SK-N-SH (cell line): ENCODE data around the gene CELF2. TPM values are rescaled to one million over a fixed set of nuclear protein-coding genes. Genes with fewer than 3 reads are reported as not detected.

Experiments
- CTCF ChIA-PET: fragments of 300-600, 350-600 bp; formaldehyde crosslinking; extraction: SDS; loops from one replicate; lab custom pipeline; 2021; lab: Yijun Ruan, JAX
- POLR2A ChIA-PET: fragments of 350-600 bp; sonication (Branson Sonifier 250); formaldehyde crosslinking; extraction: SDS; loops from one replicate; lab custom pipeline; 2020; ENCODE audit warnings: antibody characterized with exemption, inconsistent platforms; lab: Yijun Ruan, JAX
- DNase-seq: peaks from one replicate; pipeline ENCODE4 v3.0.0; 2012
- H2AFZ ChIP-seq: fragments of 200-600 bp; sonication (generic); 2 replicates; pipeline ENCODE4 v1.8.1; 2016; ENCODE audit warnings: antibody characterized with exemption, mild to moderate bottlenecking, low read depth
- H3F3A ChIP-seq: fragments of 200-600 bp; sonication (generic); replicated peaks from 2 replicates; pipeline ENCODE3; 2016; ENCODE audit warnings: antibody characterized with exemption, mild to moderate bottlenecking; ENCODE audit not compliant: insufficient read depth
- H3K27ac ChIP-seq, 2 experiments: fragments of 200-500 bp in 1 of 2; fragments of 200-600 bp in 1 of 2; sonication (Bioruptor generic) in 1 of 2; sonication (generic), shearing (Covaris generic) in 1 of 2; 2 replicates each; pipeline versions ENCODE4 v1.5.1 to v1.6.1; 2014 to 2016; ENCODE audit warnings: low read depth in 2 of 2, inconsistent platforms in 1 of 2, low read length in 1 of 2, mild to moderate bottlenecking in 1 of 2, mixed read lengths in 1 of 2
- H3K27me3 ChIP-seq: fragments of 200-600 bp; sonication (generic), shearing (Covaris generic); 2 replicates; pipeline ENCODE4 v1.6.1; 2016; ENCODE audit warnings: mixed run types; ENCODE audit not compliant: insufficient read depth
- H3K36me3 ChIP-seq, 2 experiments: fragments of 200-500 bp in 1 of 2; fragments of 200-600 bp in 1 of 2; sonication (Bioruptor generic) in 1 of 2; sonication (generic) in 1 of 2; replicated peaks in 1 of 2; 2 replicates each; pipeline versions ENCODE3 to v1.5.1; 2014 to 2016; ENCODE audit warnings: low read length in 1 of 2, mild to moderate bottlenecking in 1 of 2; ENCODE audit not compliant: insufficient read depth in 2 of 2, control insufficient read depth in 1 of 2
- H3K4me1 ChIP-seq, 2 experiments: fragments of 200-500 bp in 1 of 2; fragments of 200-600 bp in 1 of 2; sonication (Bioruptor generic) in 1 of 2; sonication (generic), shearing (Covaris generic) in 1 of 2; 2 replicates each; pipeline versions ENCODE4 v1.5.1 to v1.6.1; 2014 to 2016; ENCODE audit warnings: low read depth in 1 of 2, low read length in 1 of 2, mixed run types in 1 of 2; ENCODE audit not compliant: insufficient read depth in 2 of 2, control insufficient read depth in 1 of 2
- H3K4me2 ChIP-seq: fragments of 200-600 bp; sonication (generic), shearing (Covaris generic); 2 replicates; pipeline ENCODE4 v1.6.1; 2017; ENCODE audit warnings: mixed run types
- H3K4me3 ChIP-seq, 2 experiments: fragments of 200-500 bp in 1 of 2; fragments of 200-600 bp in 1 of 2; sonication (Bioruptor generic) in 1 of 2; sonication (generic), shearing (Covaris generic) in 1 of 2; 2 replicates each; pipeline versions ENCODE4 v1.5.1 to v1.8.1; 2014 to 2016; ENCODE audit warnings: low read depth in 2 of 2, inconsistent platforms in 1 of 2, low read length in 1 of 2, mild to moderate bottlenecking in 1 of 2, mixed read lengths in 1 of 2, moderate library complexity in 1 of 2
- H3K79me2 ChIP-seq: fragments of 200-600 bp; sonication (generic); 2 replicates; pipeline ENCODE4 v1.8.1; 2017; ENCODE audit warnings: mild to moderate bottlenecking; ENCODE audit not compliant: insufficient read depth
- H3K9ac ChIP-seq: fragments of 200-600 bp; sonication (generic); 2 replicates; pipeline ENCODE4 v1.6.1; 2017; ENCODE audit warnings: mixed run types
- H3K9me2 ChIP-seq: fragments of 200-600 bp; sonication (generic); 2 replicates; pipeline ENCODE4 v1.6.1; 2017; ENCODE audit warnings: mixed run types
- H3K9me3 ChIP-seq: fragments of 200-600 bp; sonication (generic); 2 replicates; pipeline ENCODE4 v1.6.1; 2017; ENCODE audit warnings: mixed run types, mild to moderate bottlenecking, moderate library complexity
- H4K20me1 ChIP-seq: fragments of 200-600 bp; sonication (generic); 2 replicates; pipeline ENCODE4 v1.6.1; 2017; ENCODE audit warnings: mild to moderate bottlenecking, mixed run types; ENCODE audit not compliant: insufficient read depth
- CHD2 ChIP-seq: fragments of 150-350 bp; IDR thresholded peaks from 2 replicates; pipeline ENCODE4 v1.6.1; 2018; ENCODE audit warnings: low read length; ENCODE audit not compliant: partially characterized antibody
- ELF1 ChIP-seq: IDR thresholded peaks from 2 replicates; pipeline ENCODE4 v1.4.0; 2012
- EP300 ChIP-seq, 2 experiments: IDR thresholded peaks; 2 replicates each; pipeline versions ENCODE4 v1.4.0 to v1.6.1; 2012; ENCODE audit warnings: borderline replicate concordance in 1 of 2, low read depth in 1 of 2, low read length in 1 of 2
- FOSL2 ChIP-seq: IDR thresholded peaks from 2 replicates; pipeline ENCODE4 v1.4.0; 2012; ENCODE audit warnings: low read depth, mild to moderate bottlenecking, moderate library complexity, borderline replicate concordance
- FOXM1 ChIP-seq: IDR thresholded peaks from 2 replicates; pipeline ENCODE4 v1.4.0; 2012; ENCODE audit warnings: low read depth, mild to moderate bottlenecking
- GATA2 ChIP-seq: sonication (generic); formaldehyde crosslinking; IDR thresholded peaks from 2 replicates; pipeline ENCODE4 v1.5.0; 2020; ENCODE audit warnings: mild to moderate bottlenecking, missing genetic modification reagents
- JUND ChIP-seq: IDR thresholded peaks from 2 replicates; pipeline ENCODE4 v1.4.0; 2012
- MAX ChIP-seq: IDR thresholded peaks from 2 replicates; pipeline ENCODE4 v1.4.0; 2012; ENCODE audit warnings: low read depth
- MEF2A ChIP-seq: IDR thresholded peaks from 2 replicates; pipeline ENCODE4 v1.4.0; 2012; ENCODE audit warnings: low read depth, borderline replicate concordance
- RAD21 ChIP-seq: IDR thresholded peaks from 2 replicates; pipeline ENCODE4 v1.6.1; 2012; ENCODE audit warnings: mild to moderate bottlenecking, low read length
- RCOR1 ChIP-seq: fragments of 150-350 bp; IDR thresholded peaks from 2 replicates; pipeline ENCODE4 v1.6.1; 2017; ENCODE audit warnings: antibody characterized with exemption, low read length
- RFX5 ChIP-seq: IDR thresholded peaks from 2 replicates; pipeline ENCODE4 v1.6.1; 2012; ENCODE audit warnings: mild to moderate bottlenecking, improper control_type of control experiment, low read length
- RXRA ChIP-seq: IDR thresholded peaks from 2 replicates; pipeline ENCODE4 v1.4.0; 2012; ENCODE audit warnings: low read depth, mild to moderate bottlenecking, borderline replicate concordance
- SIN3A ChIP-seq: IDR thresholded peaks from 2 replicates; pipeline ENCODE4 v1.6.1; 2012; ENCODE audit warnings: low read depth, mild to moderate bottlenecking, low read length, moderate library complexity, borderline replicate concordance
- TEAD4 ChIP-seq: IDR thresholded peaks from 2 replicates; pipeline ENCODE4 v1.4.0; 2012; ENCODE audit warnings: mild to moderate bottlenecking, borderline replicate concordance; ENCODE audit not compliant: insufficient read depth
- USF1 ChIP-seq: IDR thresholded peaks from 2 replicates; pipeline ENCODE4 v1.4.0; 2012; ENCODE audit warnings: low read depth, borderline replicate concordance
- YY1 ChIP-seq: IDR thresholded peaks from 2 replicates; pipeline ENCODE4 v1.4.0; 2012; ENCODE audit warnings: low read depth, mild to moderate bottlenecking
- ZBTB33 ChIP-seq: IDR thresholded peaks from 2 replicates; pipeline ENCODE4 v1.4.0; 2012; ENCODE audit warnings: low read depth, borderline replicate concordance
- WGBS: methylation state at CpG from one replicate; pipeline ENCODE4 v1.1.6; 2017; ENCODE audit warnings: low lambda C conversion rate; 5-methylcytosine and 5-hydroxymethylcytosine counted together
- polyA plus RNA-seq, 3 experiments: library from polyadenylated mRNA; depleted of rRNA; stranded (reverse); fragments of >200 nt; gene quantifications; 2 replicates each; pipeline ENCODE4 v1.2.3, GENCODE V29; 2012
- TF ChIP-seq, protein P1 (sequence below): IDR thresholded peaks from 2 replicates; pipeline ENCODE4 v1.6.1; 2012; ENCODE audit warnings: mild to moderate bottlenecking, low read depth, low read length, moderate library complexity

Gene CELF2
- polyA plus RNA-seq, 1 of the 3 experiments (the other 2 are of a cell fraction) = 0.03 TPM

DNA sequence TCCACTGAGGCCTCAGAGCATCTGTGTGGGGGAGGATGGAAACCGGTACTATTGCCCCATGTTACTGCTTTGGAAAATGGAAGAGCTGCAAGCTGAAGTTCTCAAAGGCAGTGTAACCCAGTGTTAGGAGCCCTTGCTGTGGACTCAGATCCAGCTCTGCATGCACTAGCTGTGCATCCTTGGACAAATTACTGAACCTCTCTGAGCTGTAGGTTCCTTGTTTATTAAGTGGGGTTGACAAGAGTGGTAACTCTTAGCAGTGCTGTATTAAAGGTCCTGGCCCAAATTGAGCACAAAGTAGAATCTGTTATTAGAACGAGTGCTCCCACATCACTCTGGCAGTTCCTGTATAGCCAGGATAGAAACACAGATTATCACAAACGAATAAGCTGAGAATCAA lies 359.6 kb downstream of the CELF2 start:
- H3K4me2 ChIP-seq = no peak overlapping the region
- no peaks in the 10 kb centered on the region for H3K27me3 ChIP-seq
- WGBS = 32% methylated on average over 3 of the region's 3 CpGs
- H3K27ac ChIP-seq = no peak overlapping the region
- ChIA-PET POLR2A (no interaction called here), CTCF (no interaction called here)
- no peak for DNase-seq
- H3K36me3 ChIP-seq = no peaks in the 10 kb centered on the region
- H3K4me3 ChIP-seq = no peak overlapping the region
- no peak overlapping the region for H3K9ac ChIP-seq
- H3K4me1 ChIP-seq = no peaks in the 10 kb centered on the region; a peak in 1 of 4 replicates
- H3K9me2 ChIP-seq = no peaks in the 10 kb centered on the region
- no peaks in the 10 kb centered on the region for H3K9me3 ChIP-seq
- no peaks in the 10 kb centered on the region for H3K79me2 ChIP-seq
- no peak overlapping the region for H2AFZ ChIP-seq
- TF ChIP-seq USF1 (no peak), RAD21 (no peak), FOXM1 (no peak), RCOR1 (no peak), CHD2 (no peak), JUND (no peak), RXRA (no peak), GATA2 (no peak), ZBTB33 (no peak)
- H4K20me1 ChIP-seq = no peaks in the 10 kb centered on the region
- H3F3A ChIP-seq = no peaks in the 10 kb centered on the region

- Histone ChIP-seq H3K9ac (no peak overlapping the region), H3K79me2 (no peaks in the 10 kb centered on the region), H2AFZ (no peak overlapping the region), H4K20me1 (no peaks in the 10 kb centered on the region), H3K27me3 (no peaks in the 10 kb centered on the region), H3K9me2 (no peaks in the 10 kb centered on the region), H3K27ac (no peak overlapping the region), H3K4me2 (no peak overlapping the region), H3K36me3 (no peaks in the 10 kb centered on the region), H3K4me1 (no peaks in the 10 kb centered on the region; a peak in 1 of 4 replicates), H3K9me3 (no peaks in the 10 kb centered on the region), H3K4me3 (no peak overlapping the region), H3F3A (no peaks in the 10 kb centered on the region)
- CTCF ChIA-PET = interaction anchor here (0.9 kb wide), 1 partner anchor 13 kb away, joined by 4 read pairs; no protein-coding TSS in a partner anchor
- DNase-seq = no peak
- TF ChIP-seq TEAD4 (no peak), SIN3A (no peak), FOSL2 (no peak), RXRA (no peak), YY1 (no peak), RFX5 (no peak), RAD21 (no peak), FOXM1 (no peak), MAX (no peak), CHD2 (no peak), GATA2 (no peak), ZBTB33 (no peak), MEF2A (no peak), ELF1 (no peak), EP300 (IDR thresholded peaks at IDR 0.05; ENCODE audit: borderline replicate concordance in 1 of 2, low read depth in 1 of 2, low read length in 1 of 2) (no peak)
- TF ChIP-seq, protein P1, sequence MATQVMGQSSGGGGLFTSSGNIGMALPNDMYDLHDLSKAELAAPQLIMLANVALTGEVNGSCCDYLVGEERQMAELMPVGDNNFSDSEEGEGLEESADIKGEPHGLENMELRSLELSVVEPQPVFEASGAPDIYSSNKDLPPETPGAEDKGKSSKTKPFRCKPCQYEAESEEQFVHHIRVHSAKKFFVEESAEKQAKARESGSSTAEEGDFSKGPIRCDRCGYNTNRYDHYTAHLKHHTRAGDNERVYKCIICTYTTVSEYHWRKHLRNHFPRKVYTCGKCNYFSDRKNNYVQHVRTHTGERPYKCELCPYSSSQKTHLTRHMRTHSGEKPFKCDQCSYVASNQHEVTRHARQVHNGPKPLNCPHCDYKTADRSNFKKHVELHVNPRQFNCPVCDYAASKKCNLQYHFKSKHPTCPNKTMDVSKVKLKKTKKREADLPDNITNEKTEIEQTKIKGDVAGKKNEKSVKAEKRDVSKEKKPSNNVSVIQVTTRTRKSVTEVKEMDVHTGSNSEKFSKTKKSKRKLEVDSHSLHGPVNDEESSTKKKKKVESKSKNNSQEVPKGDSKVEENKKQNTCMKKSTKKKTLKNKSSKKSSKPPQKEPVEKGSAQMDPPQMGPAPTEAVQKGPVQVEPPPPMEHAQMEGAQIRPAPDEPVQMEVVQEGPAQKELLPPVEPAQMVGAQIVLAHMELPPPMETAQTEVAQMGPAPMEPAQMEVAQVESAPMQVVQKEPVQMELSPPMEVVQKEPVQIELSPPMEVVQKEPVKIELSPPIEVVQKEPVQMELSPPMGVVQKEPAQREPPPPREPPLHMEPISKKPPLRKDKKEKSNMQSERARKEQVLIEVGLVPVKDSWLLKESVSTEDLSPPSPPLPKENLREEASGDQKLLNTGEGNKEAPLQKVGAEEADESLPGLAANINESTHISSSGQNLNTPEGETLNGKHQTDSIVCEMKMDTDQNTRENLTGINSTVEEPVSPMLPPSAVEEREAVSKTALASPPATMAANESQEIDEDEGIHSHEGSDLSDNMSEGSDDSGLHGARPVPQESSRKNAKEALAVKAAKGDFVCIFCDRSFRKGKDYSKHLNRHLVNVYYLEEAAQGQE = no peak
- WGBS = 40% methylated on average over 2 of the region's 6 CpGs
- POLR2A ChIA-PET = no interaction called here
Observed at GRCh38 chr10:11378835-11379234, 361.2 kb downstream of the CELF2 start.
